Hepatocyte (in vitro differentiated cells): ENCODE results near the gene FNDC3B. TPM values are rescaled to one million over a fixed set of nuclear protein-coding genes. Genes with fewer than 3 reads are reported as not detected.

Experiments
- DNase-seq: peaks from one replicate; pipeline ENCODE4 v3.0.0-alpha.2; 2016; ENCODE audit warnings: low spot score
- H2AFZ ChIP-seq: fragments of 200-600 bp; sonication (generic); 2 replicates; pipeline ENCODE4 v1.6.0; 2016; ENCODE audit warnings: antibody characterized with exemption, mild to moderate bottlenecking
- H3K27ac ChIP-seq: fragments of 200-600 bp; sonication (generic); 2 replicates; pipeline ENCODE4 v1.5.1; 2016; ENCODE audit warnings: mild to moderate bottlenecking
- H3K27me3 ChIP-seq: fragments of 200-600 bp; sonication (generic); 2 replicates; pipeline ENCODE4 v1.6.1; 2016
- H3K36me3 ChIP-seq: fragments of 200-600 bp; sonication (generic); replicated peaks from 2 replicates; pipeline ENCODE4 v1.5.1; 2016; ENCODE audit warnings: low read depth; ENCODE audit not compliant: insufficient read depth
- H3K4me1 ChIP-seq: fragments of 200-600 bp; sonication (generic); 2 replicates; pipeline ENCODE4 v1.5.1; 2016; ENCODE audit warnings: mild to moderate bottlenecking, moderate library complexity; ENCODE audit not compliant: insufficient read depth
- H3K4me2 ChIP-seq: fragments of 200-600 bp; sonication (generic); 2 replicates; pipeline ENCODE4 v1.6.0; 2016
- H3K4me3 ChIP-seq: fragments of 200-600 bp; sonication (generic); 2 replicates; pipeline ENCODE4 v1.5.1; 2016; ENCODE audit warnings: mild to moderate bottlenecking
- H3K79me2 ChIP-seq: fragments of 200-600 bp; sonication (generic); 2 replicates; pipeline ENCODE4 v1.6.0; 2017; ENCODE audit warnings: mild to moderate bottlenecking
- H3K9me2 ChIP-seq: fragments of 200-600 bp; sonication (generic); replicated peaks from 2 replicates; pipeline ENCODE4 v1.6.0; 2017; ENCODE audit warnings: mild to moderate bottlenecking; ENCODE audit not compliant: insufficient read depth
- H3K9me3 ChIP-seq: fragments of 200-600 bp; sonication (generic); 2 replicates; pipeline ENCODE4 v1.5.1; 2016; ENCODE audit warnings: low read depth, mild to moderate bottlenecking
- H4K20me1 ChIP-seq: fragments of 200-600 bp; sonication (generic); 2 replicates; pipeline ENCODE4 v1.6.0; 2016; ENCODE audit warnings: mild to moderate bottlenecking; ENCODE audit not compliant: insufficient read depth, poor library complexity, severe bottlenecking
- EZH2 ChIP-seq: fragments of 200-600 bp; sonication (generic); IDR thresholded peaks from 2 replicates; pipeline ENCODE4 v1.6.1; 2016; ENCODE audit warnings: antibody characterized with exemption, mild to moderate bottlenecking, borderline replicate concordance
- EZH2phosphoT487 ChIP-seq: fragments of 200-600 bp; sonication (generic); IDR thresholded peaks from one replicate; pipeline ENCODE4 v1.6.1; 2018; ENCODE audit warnings: antibody characterized with exemption, mild to moderate bottlenecking, low read depth, moderate library complexity; ENCODE audit not compliant: unreplicated experiment, severe bottlenecking
- WGBS: methylation state at CpG from one replicate; pipeline ENCODE4 v1.1.6; 2016; ENCODE audit warnings: low lambda C conversion rate; ENCODE audit errors: missing lambda C conversion rate; 5-methylcytosine and 5-hydroxymethylcytosine counted together
- polyA plus RNA-seq: library from polyadenylated mRNA; unstranded; fragments of >200 nt; fragmentation: Nextera tagmentation; extraction: Ambion mirVana; gene quantifications from 2 replicates; pipeline ENCODE4 v1.2.1, GENCODE V29; 2016
- total RNA-seq: library from RNA; depleted of rRNA; stranded (reverse); fragments of >200 nt; gene quantifications from 2 replicates; pipeline ENCODE4 v1.2.3, GENCODE V29; 2014
- TF ChIP-seq, protein P1 (sequence below): fragments of 200-600 bp; sonication (generic); IDR thresholded peaks from 2 replicates; pipeline ENCODE4 v1.5.1; 2016; ENCODE audit warnings: antibody characterized with exemption, mild to moderate bottlenecking; ENCODE audit not compliant: poor library complexity

Gene FNDC3B
- total and polyA plus RNA-seq, 2 experiments from 2014 or later = 61.2 to 113 TPM

DNA sequence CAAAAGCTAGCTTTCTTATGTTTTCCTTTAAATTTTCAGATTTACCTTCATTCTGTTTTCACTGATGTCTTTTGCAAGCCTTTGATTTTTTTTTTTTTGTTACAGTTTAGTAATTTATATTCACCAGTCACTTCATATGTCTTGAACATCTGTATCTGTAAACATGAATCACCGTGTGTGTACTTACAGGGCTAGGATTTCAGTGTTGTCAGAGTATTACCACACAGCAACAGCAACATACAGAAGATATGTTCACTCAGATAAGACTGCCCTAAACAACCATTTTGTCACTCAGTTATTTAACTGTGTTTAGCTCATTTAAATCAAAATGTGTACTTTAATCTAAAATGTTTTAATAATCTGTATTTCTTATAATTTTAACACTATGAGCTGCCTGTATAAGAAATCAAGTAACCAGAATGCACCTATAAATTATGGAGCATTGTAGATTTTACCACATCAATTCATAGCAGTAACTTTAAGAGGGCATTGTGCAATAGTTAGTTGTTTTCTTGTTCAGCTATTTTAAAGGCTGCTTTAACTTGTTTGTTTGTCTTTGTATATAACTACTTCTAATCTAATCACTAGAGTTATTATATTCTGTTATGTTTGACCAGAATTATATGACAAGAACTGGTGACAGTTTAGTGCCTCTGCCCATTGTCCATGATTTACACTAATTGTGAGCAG, 358.5 kb downstream of the FNDC3B start:
- no peaks in the 10 kb centered on the region for H3K9me2 ChIP-seq
- H4K20me1 ChIP-seq = no peaks in the 10 kb centered on the region
- TF ChIP-seq EZH2phosphoT487 (no peak), EZH2 (no peak)
- TF ChIP-seq, protein P1, sequence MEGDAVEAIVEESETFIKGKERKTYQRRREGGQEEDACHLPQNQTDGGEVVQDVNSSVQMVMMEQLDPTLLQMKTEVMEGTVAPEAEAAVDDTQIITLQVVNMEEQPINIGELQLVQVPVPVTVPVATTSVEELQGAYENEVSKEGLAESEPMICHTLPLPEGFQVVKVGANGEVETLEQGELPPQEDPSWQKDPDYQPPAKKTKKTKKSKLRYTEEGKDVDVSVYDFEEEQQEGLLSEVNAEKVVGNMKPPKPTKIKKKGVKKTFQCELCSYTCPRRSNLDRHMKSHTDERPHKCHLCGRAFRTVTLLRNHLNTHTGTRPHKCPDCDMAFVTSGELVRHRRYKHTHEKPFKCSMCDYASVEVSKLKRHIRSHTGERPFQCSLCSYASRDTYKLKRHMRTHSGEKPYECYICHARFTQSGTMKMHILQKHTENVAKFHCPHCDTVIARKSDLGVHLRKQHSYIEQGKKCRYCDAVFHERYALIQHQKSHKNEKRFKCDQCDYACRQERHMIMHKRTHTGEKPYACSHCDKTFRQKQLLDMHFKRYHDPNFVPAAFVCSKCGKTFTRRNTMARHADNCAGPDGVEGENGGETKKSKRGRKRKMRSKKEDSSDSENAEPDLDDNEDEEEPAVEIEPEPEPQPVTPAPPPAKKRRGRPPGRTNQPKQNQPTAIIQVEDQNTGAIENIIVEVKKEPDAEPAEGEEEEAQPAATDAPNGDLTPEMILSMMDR = no peak

DNA sequence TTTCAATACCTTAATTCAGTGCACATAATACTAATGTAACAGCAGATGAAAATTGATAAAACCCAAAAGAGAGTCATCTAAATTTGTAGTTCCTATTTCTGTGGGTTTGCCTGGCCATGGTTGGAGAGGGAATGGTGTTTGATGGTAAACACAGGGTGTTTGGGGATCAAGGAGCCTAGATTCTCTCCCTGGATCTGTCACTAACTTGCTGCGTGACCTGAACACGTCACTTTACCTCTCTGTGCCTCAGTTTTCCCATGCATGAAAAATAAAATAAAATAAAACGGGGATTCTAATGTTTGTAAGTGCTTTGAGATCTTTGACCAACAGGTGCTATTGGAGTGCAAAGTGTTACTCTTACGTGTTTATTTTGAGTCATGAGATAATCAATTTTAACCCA, 359.1 kb downstream of the FNDC3B start:
- TF ChIP-seq EZH2 (no peak), EZH2phosphoT487 (no peak)
- TF ChIP-seq, protein P1 = no peak
- Histone ChIP-seq H3K4me1 (no peaks in the 10 kb centered on the region), H3K27me3 (no peaks in the 10 kb centered on the region), H3K27ac (no peak overlapping the region), H3K79me2 (peaks cover 7% of the 10 kb centered on the region), H2AFZ (no peak overlapping the region), H3K36me3 (no peaks in the 10 kb centered on the region), H3K9me3 (no peaks in the 10 kb centered on the region), H4K20me1 (no peaks in the 10 kb centered on the region), H3K4me2 (no peak overlapping the region), H3K9me2 (no peaks in the 10 kb centered on the region), H3K4me3 (no peak overlapping the region)
- DNase-seq = no peak
- WGBS = 98% methylated on average over 4 of the region's 4 CpGs

More for the DNA sequence above, 358.5 kb downstream of the FNDC3B start:
- DNase-seq = peak; percentile 37
- no peak overlapping the region for H3K4me3 ChIP-seq
- H2AFZ ChIP-seq = no peak overlapping the region
- no peaks in the 10 kb centered on the region for H3K9me3 ChIP-seq
- no peaks in the 10 kb centered on the region for H3K36me3 ChIP-seq
- WGBS = 14% methylated on average over 1 of the region's 1 CpG
- H3K4me2 ChIP-seq = no peak overlapping the region
- no peaks in the 10 kb centered on the region for H3K27me3 ChIP-seq
- H3K4me1 ChIP-seq = no peaks in the 10 kb centered on the region
- H3K79me2 ChIP-seq = peaks cover 7% of the 10 kb centered on the region
- peak overlapping the region; percentile 1 for H3K27ac ChIP-seq

DNA sequence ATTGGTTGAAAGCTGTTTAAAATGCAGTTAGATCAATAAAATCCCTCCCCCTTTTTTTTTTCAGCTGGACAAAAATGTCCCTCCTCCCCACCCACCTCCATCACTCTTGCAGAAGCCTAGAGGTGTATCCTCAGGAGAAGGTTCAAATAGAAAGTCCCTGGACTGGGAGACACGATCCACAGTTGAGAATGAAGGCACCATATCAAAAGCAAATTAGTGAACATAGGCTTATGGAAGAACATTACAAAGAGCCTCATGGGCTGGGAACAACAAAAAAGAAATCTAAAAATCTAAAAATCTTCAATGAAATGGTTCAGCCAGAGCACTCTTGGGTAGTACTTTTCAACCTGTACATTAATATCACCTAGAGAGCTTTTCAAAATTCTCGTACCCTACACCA, 362.7 kb downstream of the FNDC3B start:
- Histone ChIP-seq H3K4me2 (no peak overlapping the region), H3K36me3 (no peaks in the 10 kb centered on the region)
- WGBS = 87% methylated on average over 2 of the region's 2 CpGs

More for the DNA sequence above, 362.7 kb downstream of the FNDC3B start:
- no peak for DNase-seq
- Histone ChIP-seq H3K9me2 (no peaks in the 10 kb centered on the region), H2AFZ (no peak overlapping the region), H3K27ac (no peak overlapping the region), H4K20me1 (no peaks in the 10 kb centered on the region), H3K4me1 (no peaks in the 10 kb centered on the region), H3K79me2 (no peaks in the 10 kb centered on the region), H3K4me3 (no peak overlapping the region), H3K9me3 (no peaks in the 10 kb centered on the region), H3K27me3 (no peaks in the 10 kb centered on the region)
- TF ChIP-seq, protein P1 = no peak
- TF ChIP-seq EZH2 (no peak), EZH2phosphoT487 (no peak)
